HepG2 (cell line): ENCODE data around the gene PHYH. TPM values are rescaled to one million over a fixed set of nuclear protein-coding genes. Genes with fewer than 3 reads are reported as not detected.
A peak's percentile ranks its signal among the peaks of the same experiment; 100 is the strongest.

ENCODE experiments used
- BRD4 ChIP-seq: sonication (generic); formaldehyde crosslinking; IDR thresholded peaks from 2 replicates; pipeline ENCODE4 v1.4.0; 2020; ENCODE audit warnings: missing genetic modification reagents
- ELF1 ChIP-seq: sonication (generic); formaldehyde crosslinking; IDR thresholded peaks from 2 replicates; pipeline ENCODE4 v1.4.0; 2020; ENCODE audit warnings: missing genetic modification reagents
- FOXC1 ChIP-seq: sonication (generic); formaldehyde crosslinking; IDR thresholded peaks from 2 replicates; pipeline ENCODE4 v1.8.0; 2022; ENCODE audit warnings: mild to moderate bottlenecking, missing genetic modification reagents, borderline replicate concordance
- LCORL ChIP-seq, 2 experiments: fragments of 450-650 bp in 1 of 2; sonication (generic) in 1 of 2; formaldehyde crosslinking in 1 of 2; IDR thresholded peaks; 2 replicates each; pipeline versions ENCODE4 v1.5.0 to v1.6.1; 2017 to 2020; ENCODE audit warnings: antibody characterized with exemption in 1 of 2, missing genetic modification reagents in 1 of 2
- MTERF4 ChIP-seq: sonication (generic); formaldehyde crosslinking; IDR thresholded peaks from 2 replicates; pipeline ENCODE4 v1.8.0; 2023; ENCODE audit warnings: mild to moderate bottlenecking, missing genetic modification reagents
- NFE2L2 ChIP-seq: fragments of 150-350 bp; IDR thresholded peaks from 2 replicates; pipeline ENCODE4 v1.6.1; 2014; ENCODE audit warnings: low read length
- RAD51 ChIP-seq: fragments of 450-650 bp; IDR thresholded peaks from 2 replicates; pipeline ENCODE4 v1.6.1; 2016; ENCODE audit warnings: borderline replicate concordance
- RARG ChIP-seq: sonication (generic); formaldehyde crosslinking; IDR thresholded peaks from 2 replicates; pipeline ENCODE4 v1.4.0; 2020; ENCODE audit warnings: low read depth, mild to moderate bottlenecking, missing genetic modification reagents
- SRY ChIP-seq: sonication (generic); formaldehyde crosslinking; IDR thresholded peaks from 2 replicates; pipeline ENCODE4 v1.8.0; 2022; ENCODE audit warnings: mild to moderate bottlenecking, missing genetic modification reagents
- ZBTB43 ChIP-seq: sonication (generic); formaldehyde crosslinking; conservative IDR thresholded peaks from 2 replicates; pipeline ENCODE4 v1.4.0; 2020; ENCODE audit warnings: missing genetic modification reagents
- ZNF282 ChIP-seq: fragments of 450-650 bp; IDR thresholded peaks from 2 replicates; pipeline ENCODE4 v1.6.1; 2018; ENCODE audit not compliant: partially characterized antibody
- ZNF543 ChIP-seq: sonication (generic); formaldehyde crosslinking; IDR thresholded peaks from 2 replicates; pipeline ENCODE4 v1.4.0; 2020; ENCODE audit warnings: mild to moderate bottlenecking, missing genetic modification reagents
- ZNF547 ChIP-seq: sonication (generic); formaldehyde crosslinking; IDR thresholded peaks from 2 replicates; pipeline ENCODE4 v1.5.1; 2020; ENCODE audit warnings: mild to moderate bottlenecking, missing genetic modification reagents
- ZNF740 ChIP-seq: sonication (generic); formaldehyde crosslinking; IDR thresholded peaks from 2 replicates; pipeline ENCODE4 v1.4.0; 2020; ENCODE audit warnings: missing genetic modification reagents
- polyA plus RNA-seq, 8 experiments: library from polyadenylated mRNA; depleted of rRNA in 3 of 8; stranded (reverse) in 7 of 8; unstranded in 1 of 8; fragments of >200 nt; fragmentation: Illumina TruSeq in 4 of 8; extraction: Trizol in 4 of 8; gene quantifications; 2 replicates each; pipeline versions ENCODE4 v1.2.1 to v1.2.3, GENCODE V29; 2011 to 2016; ENCODE audit warnings: low read depth in 4 of 8, missing spikeins in 1 of 8, mixed read lengths in 1 of 8; ENCODE audit not compliant: insufficient read depth in 1 of 8
- total RNA-seq, 5 experiments: library from RNA; depleted of rRNA; stranded (reverse); fragments of >200 nt; fragmentation: Illumina TruSeq; extraction: Trizol; gene quantifications; 2 replicates each; pipeline ENCODE4 v1.2.3, GENCODE V29; 2016; ENCODE audit warnings: low read depth in 1 of 5
- TF ChIP-seq, protein P1 (sequence below): sonication (generic); formaldehyde crosslinking; IDR thresholded peaks from 2 replicates; pipeline ENCODE4 v1.4.0; 2020; ENCODE audit warnings: mild to moderate bottlenecking, missing genetic modification reagents
- TF ChIP-seq, protein P2 (sequence below): sonication (generic); formaldehyde crosslinking; IDR thresholded peaks from 2 replicates; pipeline ENCODE4 v1.4.0; 2020; ENCODE audit warnings: mild to moderate bottlenecking, missing genetic modification reagents

PHYH gene
- total and polyA plus RNA-seq, 2 of the 13 experiments (the other 11 are each of a cell fraction or from before 2014, with no cell fraction given): 27.2 to 34.5 TPM

GRCh38 chr10:13348216-13349017 is 48.6 kb upstream of the PHYH start, which contains the start of gene SEPHS1 (continued):
- TF ChIP-seq SRY (CRISPR knock-in tag) (0 out of 2 replicates have a peak, but pooled peaks have one; percentile 58), FOXC1 (CRISPR knock-in tag) (no peak), MTERF4 (CRISPR knock-in tag) (no peak), LCORL (IDR thresholded peaks at IDR 0.05) (no peak), LCORL (CRISPR knock-in tag; IDR thresholded peaks at IDR 0.05) (0 out of 2 replicates have a peak, but pooled peaks have one; percentile 24), NFE2L2 (no peak), ZNF740 (CRISPR knock-in tag) (no peak), ELF1 (CRISPR knock-in tag) (no peak), BRD4 (CRISPR knock-in tag) (no peak), RAD51 (no peak), RARG (CRISPR knock-in tag) (no peak), ZNF543 (CRISPR knock-in tag) (0 out of 2 replicates have a peak, but pooled peaks have one; percentile 35), ZNF282 (no peak), ZNF547 (CRISPR knock-in tag) (no peak), ZBTB43 (CRISPR knock-in tag) (no peak)
- TF ChIP-seq, protein P1, sequence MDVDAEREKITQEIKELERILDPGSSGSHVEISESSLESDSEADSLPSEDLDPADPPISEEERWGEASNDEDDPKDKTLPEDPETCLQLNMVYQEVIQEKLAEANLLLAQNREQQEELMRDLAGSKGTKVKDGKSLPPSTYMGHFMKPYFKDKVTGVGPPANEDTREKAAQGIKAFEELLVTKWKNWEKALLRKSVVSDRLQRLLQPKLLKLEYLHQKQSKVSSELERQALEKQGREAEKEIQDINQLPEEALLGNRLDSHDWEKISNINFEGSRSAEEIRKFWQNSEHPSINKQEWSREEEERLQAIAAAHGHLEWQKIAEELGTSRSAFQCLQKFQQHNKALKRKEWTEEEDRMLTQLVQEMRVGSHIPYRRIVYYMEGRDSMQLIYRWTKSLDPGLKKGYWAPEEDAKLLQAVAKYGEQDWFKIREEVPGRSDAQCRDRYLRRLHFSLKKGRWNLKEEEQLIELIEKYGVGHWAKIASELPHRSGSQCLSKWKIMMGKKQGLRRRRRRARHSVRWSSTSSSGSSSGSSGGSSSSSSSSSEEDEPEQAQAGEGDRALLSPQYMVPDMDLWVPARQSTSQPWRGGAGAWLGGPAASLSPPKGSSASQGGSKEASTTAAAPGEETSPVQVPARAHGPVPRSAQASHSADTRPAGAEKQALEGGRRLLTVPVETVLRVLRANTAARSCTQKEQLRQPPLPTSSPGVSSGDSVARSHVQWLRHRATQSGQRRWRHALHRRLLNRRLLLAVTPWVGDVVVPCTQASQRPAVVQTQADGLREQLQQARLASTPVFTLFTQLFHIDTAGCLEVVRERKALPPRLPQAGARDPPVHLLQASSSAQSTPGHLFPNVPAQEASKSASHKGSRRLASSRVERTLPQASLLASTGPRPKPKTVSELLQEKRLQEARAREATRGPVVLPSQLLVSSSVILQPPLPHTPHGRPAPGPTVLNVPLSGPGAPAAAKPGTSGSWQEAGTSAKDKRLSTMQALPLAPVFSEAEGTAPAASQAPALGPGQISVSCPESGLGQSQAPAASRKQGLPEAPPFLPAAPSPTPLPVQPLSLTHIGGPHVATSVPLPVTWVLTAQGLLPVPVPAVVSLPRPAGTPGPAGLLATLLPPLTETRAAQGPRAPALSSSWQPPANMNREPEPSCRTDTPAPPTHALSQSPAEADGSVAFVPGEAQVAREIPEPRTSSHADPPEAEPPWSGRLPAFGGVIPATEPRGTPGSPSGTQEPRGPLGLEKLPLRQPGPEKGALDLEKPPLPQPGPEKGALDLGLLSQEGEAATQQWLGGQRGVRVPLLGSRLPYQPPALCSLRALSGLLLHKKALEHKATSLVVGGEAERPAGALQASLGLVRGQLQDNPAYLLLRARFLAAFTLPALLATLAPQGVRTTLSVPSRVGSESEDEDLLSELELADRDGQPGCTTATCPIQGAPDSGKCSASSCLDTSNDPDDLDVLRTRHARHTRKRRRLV: no peak
- TF ChIP-seq, protein P2, sequence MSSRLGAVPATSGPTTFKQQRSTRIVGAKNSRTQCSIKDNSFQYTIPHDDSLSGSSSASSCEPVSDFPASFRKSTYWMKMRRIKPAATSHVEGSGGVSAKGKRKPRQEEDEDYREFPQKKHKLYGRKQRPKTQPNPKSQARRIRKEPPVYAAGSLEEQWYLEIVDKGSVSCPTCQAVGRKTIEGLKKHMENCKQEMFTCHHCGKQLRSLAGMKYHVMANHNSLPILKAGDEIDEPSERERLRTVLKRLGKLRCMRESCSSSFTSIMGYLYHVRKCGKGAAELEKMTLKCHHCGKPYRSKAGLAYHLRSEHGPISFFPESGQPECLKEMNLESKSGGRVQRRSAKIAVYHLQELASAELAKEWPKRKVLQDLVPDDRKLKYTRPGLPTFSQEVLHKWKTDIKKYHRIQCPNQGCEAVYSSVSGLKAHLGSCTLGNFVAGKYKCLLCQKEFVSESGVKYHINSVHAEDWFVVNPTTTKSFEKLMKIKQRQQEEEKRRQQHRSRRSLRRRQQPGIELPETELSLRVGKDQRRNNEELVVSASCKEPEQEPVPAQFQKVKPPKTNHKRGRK (CRISPR knock-in tag): no peak
